ENCODE results near the gene SLC4A1. TPM values are rescaled to one million over a fixed set of nuclear protein-coding genes. Genes with fewer than 3 reads are reported as not detected.
A peak's percentile ranks its signal among the peaks of the same experiment; 100 is the strongest.

SLC4A1 gene
- total RNA-seq, 3 donors from 2014 or later, result 0.33 TPM; not detected in 2

GRCh38 chr17:44212507-44213402 lies 55.2 kb downstream of the SLC4A1 start:
- intact Hi-C loops (cut with DNase I; ENCODE audit: low total_unique reads), result loop anchor here (5.0 kb wide), 1 partner anchor 115 kb away; no protein-coding TSS in a partner anchor
- peaks cover 9% of the 10 kb centered on the region for H3K36me3 ChIP-seq
- no peak for DNase-seq (ENCODE audit: low spot score in 2 of 2)

GRCh38 chr17:44211281-44212265 lies 56.4 kb downstream of the SLC4A1 start:
- Histone ChIP-seq H3K27ac (no peak overlapping the region), H3K27me3 (no peaks in the 10 kb centered on the region), H3K36me3 (peaks cover 9% of the 10 kb centered on the region), H3K9me3 (no peaks in the 10 kb centered on the region), H3K4me3 (no peak overlapping the region), H3K4me1 (peaks cover 0 to 3% of the 10 kb centered on the region in 2 donors)
- DNase-seq (ENCODE audit: low spot score in 2 of 2), result no peak
- intact Hi-C loops (cut with DNase I; ENCODE audit: low total_unique reads), result loop anchor here (5.0 kb wide), 1 partner anchor 116 kb away; no protein-coding TSS in a partner anchor
- TF ChIP-seq CTCF (IDR thresholded peaks at IDR 0.05) (no peak), POLR2AphosphoS5 (IDR thresholded peaks at IDR 0.05) (no peak), POLR2A (IDR thresholded peaks at IDR 0.05) (no peak)

More at GRCh38 chr17:44212507-44213402, 55.2 kb downstream of the SLC4A1 start:
- Histone ChIP-seq H3K27ac (peak overlapping the region in 1 of 2 donors; percentile 25), H3K9me3 (no peaks in the 10 kb centered on the region), H3K4me1 (peaks cover 3 to 10% of the 10 kb centered on the region in 2 donors), H3K27me3 (no peaks in the 10 kb centered on the region), H3K4me3 (no peak overlapping the region)
- TF ChIP-seq POLR2AphosphoS5 (IDR thresholded peaks at IDR 0.05) (no peak), CTCF (IDR thresholded peaks at IDR 0.05) (no peak), POLR2A (IDR thresholded peaks at IDR 0.05) (no peak)

GRCh38 chr17:44210342-44211192 lies 57.4 kb downstream of the SLC4A1 start:
- Histone ChIP-seq H3K4me3 (peak overlapping the region in 2 of 3 donors; percentile 0 to 39), H3K4me1 (peaks cover 0 to 3% of the 10 kb centered on the region in 2 donors), H3K36me3 (peaks cover 9% of the 10 kb centered on the region), H3K27me3 (no peaks in the 10 kb centered on the region), H3K27ac (peak overlapping the region in 1 of 2 donors; percentile 46), H3K9me3 (no peaks in the 10 kb centered on the region)
- intact Hi-C loops (cut with DNase I; ENCODE audit: low total_unique reads), result loop anchor here (5.0 kb wide), 1 partner anchor 117 kb away; no protein-coding TSS in a partner anchor
- TF ChIP-seq CTCF (IDR thresholded peaks at IDR 0.05) (peak; percentile 75 to 90 (median 89)), POLR2AphosphoS5 (IDR thresholded peaks at IDR 0.05) (peak; percentile 12 to 54 (median 21)), POLR2A (IDR thresholded peaks at IDR 0.05) (no peak)
- DNase-seq (ENCODE audit: low spot score in 2 of 2), result peak; percentile 56 to 67

GRCh38 chr17:44209786-44210341 lies 58.1 kb downstream of the SLC4A1 start:
- H3K27ac ChIP-seq, result peak overlapping the region in 1 of 2 donors; percentile 46
- intact Hi-C loops (cut with DNase I; ENCODE audit: low total_unique reads), result loop anchor here (5.0 kb wide), 1 partner anchor 117 kb away; no protein-coding TSS in a partner anchor
- H3K36me3 ChIP-seq, result peaks cover 9% of the 10 kb centered on the region
- H3K27me3 ChIP-seq, result no peaks in the 10 kb centered on the region
- DNase-seq (ENCODE audit: low spot score in 2 of 2), result no peak
- TF ChIP-seq POLR2A (IDR thresholded peaks at IDR 0.05) (no peak), POLR2AphosphoS5 (IDR thresholded peaks at IDR 0.05) (no peak), CTCF (IDR thresholded peaks at IDR 0.05) (no peak)
- no peaks in the 10 kb centered on the region for H3K9me3 ChIP-seq
- H3K4me3 ChIP-seq, result peak overlapping the region in 1 of 3 donors; percentile 0
- H3K4me1 ChIP-seq, result peaks cover 0 to 3% of the 10 kb centered on the region in 2 donors

Measured in breast epithelium (tissue), 4 donors.